Neural cell (in vitro differentiated cells): ENCODE results near the gene ADCY1.
"Not testable (repeated sequence)": the region's sequence is repeated elsewhere in the genome, so short reads cannot be mapped to it uniquely, and the experiment has no call there.

Source experiments
- CTCF ChIP-seq: fragments of 450-650 bp; IDR thresholded peaks from 2 replicates; pipeline ENCODE4 v1.5.1; 2014; ENCODE audit warnings: antibody characterized with exemption, mild to moderate bottlenecking, moderate library complexity; ENCODE audit not compliant: poor library complexity, severe bottlenecking
- EP300 ChIP-seq: fragments of 450-650 bp; conservative IDR thresholded peaks from 2 replicates; pipeline ENCODE4 v1.6.1; 2014; ENCODE audit warnings: antibody characterized with exemption, mild to moderate bottlenecking, moderate library complexity; ENCODE audit not compliant: poor library complexity, severe bottlenecking
- EZH2 ChIP-seq: fragments of 200-600, 300-800 bp; shearing (Covaris generic), sonication (generic); IDR thresholded peaks from 2 replicates; pipeline ENCODE4 v1.6.1; 2014; ENCODE audit warnings: antibody characterized with exemption, low read length, borderline replicate concordance, mild to moderate bottlenecking; ENCODE audit not compliant: insufficient read depth, poor library complexity, severe bottlenecking
- MXI1 ChIP-seq: fragments of 450-650 bp; conservative IDR thresholded peaks from 2 replicates; pipeline ENCODE4 v1.6.1; 2014; ENCODE audit warnings: antibody characterized with exemption, mild to moderate bottlenecking; ENCODE audit not compliant: poor library complexity, severe bottlenecking
- POLR2AphosphoS5 ChIP-seq: IDR thresholded peaks from 2 replicates; pipeline ENCODE4 v1.6.1; 2012
- RAD21 ChIP-seq: fragments of 450-650 bp; conservative IDR thresholded peaks from 2 replicates; pipeline ENCODE4 v1.6.1; 2014; ENCODE audit warnings: antibody characterized with exemption, mild to moderate bottlenecking, moderate library complexity
- REST ChIP-seq: IDR thresholded peaks from 2 replicates; pipeline ENCODE4 v1.6.1; 2012; ENCODE audit warnings: borderline replicate concordance
- TAF1 ChIP-seq: IDR thresholded peaks from 2 replicates; pipeline ENCODE4 v1.6.1; 2012; ENCODE audit warnings: low read depth

- TF ChIP-seq CTCF, REST, EZH2, EP300, TAF1, RAD21, MXI1, POLR2AphosphoS5: not testable (repeated sequence)
Measured at GRCh38 chr7:45762225-45762994, 188.2 kb downstream of the ADCY1 start.
